NT2/D1 (cell line): ENCODE data around the gene SLC38A10.

Experiments used
- YY1 ChIP-seq: IDR thresholded peaks from 2 replicates; pipeline ENCODE4 v1.6.1; 2011; ENCODE audit not compliant: insufficient read length, insufficient read depth
- ZNF274 ChIP-seq: IDR thresholded peaks from 2 replicates; pipeline ENCODE4 v1.6.1; 2011; ENCODE audit warnings: mild to moderate bottlenecking, low read depth, low read length

DNA sequence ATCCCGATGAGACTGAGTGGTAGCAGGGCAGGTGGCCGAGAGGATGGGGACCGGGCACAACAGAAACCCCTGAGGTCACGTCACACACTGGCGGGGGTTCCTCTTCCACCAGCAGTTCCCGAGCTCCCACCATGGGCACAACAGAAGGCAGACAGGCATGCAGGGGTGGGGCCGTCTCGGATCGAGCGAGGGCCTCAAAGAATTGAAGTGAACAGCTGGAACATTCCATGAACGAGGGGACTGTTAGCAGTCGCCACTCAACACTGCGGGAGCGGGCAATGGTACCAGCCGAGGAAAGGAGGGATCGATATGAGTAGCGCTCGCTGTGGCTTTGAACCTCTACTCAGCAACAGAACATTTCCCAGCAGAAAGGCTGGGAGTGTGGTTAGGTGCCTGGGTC is 77.6 kb downstream of the SLC38A10 start:
- TF ChIP-seq YY1, result no peak
- TF ChIP-seq ZNF274, result no peak
